ENCODE measurements around the gene ZKSCAN1.

DNA sequence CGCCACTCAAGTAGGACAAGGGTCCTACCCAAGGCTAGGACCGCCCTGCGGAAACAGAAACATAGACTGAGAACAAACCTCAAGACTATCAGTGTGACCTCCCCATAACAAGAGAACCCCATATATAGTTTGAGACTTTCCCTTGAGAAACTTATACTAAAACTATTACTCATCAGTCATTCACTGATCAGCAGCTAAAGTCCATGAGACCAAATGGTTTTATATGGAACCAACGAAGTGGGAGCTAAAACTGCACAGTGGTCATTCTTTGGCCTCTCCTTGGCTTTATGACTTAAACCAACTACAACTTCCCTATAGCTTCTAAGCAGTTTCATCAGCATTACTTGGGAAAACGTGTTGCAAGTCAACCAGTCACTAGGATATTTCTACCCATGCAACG is 20.5 kb downstream of the ZKSCAN1 start:
- TF ChIP-seq ZNF274 (IDR thresholded peaks at IDR 0.05; ENCODE audit: low read depth, low read length): no peak
- no peak for TF ChIP-seq YY1 (IDR thresholded peaks at IDR 0.05; ENCODE audit: insufficient read depth, insufficient read length)
- no peak for TF ChIP-seq SUZ12 (IDR thresholded peaks at IDR 0.05; ENCODE audit: extremely low read depth, insufficient read depth, insufficient read length)
